Forelimb muscle (tissue), 1 donor: Measurements from ENCODE around the gene FRMD1. TPM values are rescaled to one million over a fixed set of nuclear protein-coding genes. Genes with fewer than 3 reads are reported as not detected.

Source experiments
- DNase-seq: peaks from one replicate; pipeline ENCODE4 v3.0.0-alpha.2; 2013; ENCODE audit warnings: low read depth
- polyA plus RNA-seq: library from polyadenylated mRNA; unstranded; fragments of 120-200 nt; gene quantifications from one replicate; pipeline ENCODE4 v1.2.1, GENCODE V29; 2013; ENCODE audit not compliant: insufficient read length

The FRMD1 gene
- polyA plus RNA-seq: 0.24 TPM

DNA sequence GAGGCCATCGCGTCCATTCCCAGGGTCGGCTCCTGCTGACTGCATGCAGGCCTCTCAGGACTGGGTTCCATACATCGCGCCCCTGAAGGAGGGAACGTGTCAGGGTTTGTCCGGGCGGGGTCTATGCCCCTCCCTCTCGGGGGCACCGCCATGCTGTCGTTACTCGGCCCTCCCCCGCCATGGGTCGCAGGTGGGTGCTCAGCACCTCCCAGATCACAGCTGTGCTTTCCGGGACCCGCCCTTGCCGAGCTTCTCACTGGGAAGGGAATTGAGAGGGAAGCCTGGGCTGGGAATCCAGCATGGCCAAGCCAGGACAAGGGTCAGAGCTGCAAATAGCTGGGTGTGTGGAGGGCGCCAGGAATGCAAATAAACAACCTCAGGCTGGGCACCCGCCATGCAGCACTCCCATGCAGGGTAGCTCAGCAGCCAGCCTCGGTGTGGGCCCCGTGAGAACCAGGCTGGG lies at the start of gene FRMD1:
FRMD1 (minus strand) TSS at position 270 of the 463 bp plus-strand sequence; CDS start at position 152, 118 bp downstream.
- no peak for DNase-seq

DNA sequence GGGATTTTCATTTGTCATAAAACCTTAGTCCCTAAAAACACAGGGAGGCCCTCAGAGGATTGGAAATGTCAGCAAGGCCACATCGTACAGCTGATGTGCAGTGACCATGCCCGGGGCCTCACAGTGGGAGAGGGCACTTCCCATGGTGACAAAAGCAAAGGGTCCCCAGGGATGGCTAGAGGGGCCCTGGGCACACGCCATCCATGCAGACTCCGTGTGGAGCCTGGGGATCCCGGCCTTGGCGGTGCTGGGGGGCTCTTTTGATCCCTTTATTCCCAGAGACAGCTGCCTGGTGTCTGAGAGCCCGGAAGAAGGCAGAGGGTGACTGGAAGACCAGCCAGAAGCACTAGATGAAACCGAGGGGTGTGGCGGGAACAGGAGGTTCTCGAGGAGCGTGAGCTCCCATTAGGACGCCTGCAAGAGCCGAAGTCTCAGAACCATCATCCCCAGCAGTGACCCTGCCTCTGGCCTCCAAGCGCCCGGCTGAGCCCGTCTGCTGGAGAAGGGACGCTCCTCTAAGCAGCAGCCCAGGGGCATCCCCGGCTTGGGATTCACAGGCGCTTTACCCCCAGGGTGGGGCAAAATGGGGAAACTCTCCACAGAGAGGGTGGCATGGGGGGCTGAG lies 49.1 kb upstream of the FRMD1 start:
- DNase-seq: no peak

DNA sequence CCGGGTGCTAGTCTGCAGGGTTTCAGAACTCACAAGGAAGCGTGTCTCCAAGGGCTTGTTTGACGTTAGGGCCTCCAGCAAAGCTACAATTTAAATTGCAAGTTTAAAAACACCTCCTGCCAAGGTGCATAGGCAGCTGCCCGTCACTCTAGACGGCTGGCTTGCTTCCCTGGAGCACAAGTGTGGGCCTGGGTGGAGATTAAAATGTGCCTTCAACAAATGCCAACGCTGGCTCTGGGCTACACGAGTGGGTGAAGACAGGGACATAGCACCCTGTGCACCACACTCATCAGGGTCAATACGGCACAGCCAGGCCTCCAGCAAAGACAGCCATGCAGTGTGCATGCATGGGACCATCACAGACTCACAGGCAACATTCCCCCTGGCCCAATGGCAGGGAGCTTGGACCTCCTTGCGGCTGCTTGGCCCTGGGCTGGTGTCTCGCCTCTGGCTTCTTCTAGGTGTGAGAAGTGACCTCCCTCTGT lies 48.4 kb upstream of the FRMD1 start:
- no peak for DNase-seq

DNA sequence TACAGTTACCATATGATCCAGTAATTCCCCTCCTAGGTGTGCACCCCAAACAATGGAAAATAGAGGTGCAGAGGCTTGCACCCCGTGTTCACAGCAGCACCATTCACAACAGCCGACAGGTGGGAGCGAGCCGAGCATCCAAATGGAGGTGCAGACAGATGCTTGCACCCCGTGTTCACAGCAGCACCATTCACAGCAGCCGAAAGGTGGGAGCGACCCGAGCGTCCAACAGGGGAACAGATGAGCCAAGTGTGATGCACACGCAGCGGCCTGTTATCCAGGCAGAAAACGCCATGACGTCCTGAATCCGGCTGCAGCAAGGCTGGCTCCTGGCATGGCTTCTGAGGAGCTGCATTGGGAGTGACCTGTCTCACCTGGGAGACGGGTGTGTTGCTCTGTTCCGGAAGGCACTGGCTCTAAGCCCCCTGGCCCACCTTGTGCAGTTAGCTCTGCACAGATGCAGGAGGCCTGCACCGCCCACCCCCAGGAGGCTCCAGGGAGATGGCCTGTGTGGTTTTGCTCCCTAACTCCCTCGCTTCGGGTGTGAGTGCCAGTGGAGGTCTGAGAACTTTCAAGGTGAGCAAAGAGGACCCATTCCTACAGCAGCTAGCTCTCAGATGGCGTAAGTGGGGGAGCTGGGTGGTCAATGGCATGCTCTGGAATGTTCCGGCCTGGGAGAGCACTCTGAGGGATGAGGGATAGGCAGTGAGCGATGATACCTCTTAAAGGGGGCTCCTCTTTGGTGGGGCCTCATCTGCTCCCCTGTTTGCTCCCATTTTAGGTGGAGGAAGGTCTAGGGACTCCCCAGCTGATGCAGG lies 47.8 kb upstream of the FRMD1 start:
- no peak for DNase-seq

DNA sequence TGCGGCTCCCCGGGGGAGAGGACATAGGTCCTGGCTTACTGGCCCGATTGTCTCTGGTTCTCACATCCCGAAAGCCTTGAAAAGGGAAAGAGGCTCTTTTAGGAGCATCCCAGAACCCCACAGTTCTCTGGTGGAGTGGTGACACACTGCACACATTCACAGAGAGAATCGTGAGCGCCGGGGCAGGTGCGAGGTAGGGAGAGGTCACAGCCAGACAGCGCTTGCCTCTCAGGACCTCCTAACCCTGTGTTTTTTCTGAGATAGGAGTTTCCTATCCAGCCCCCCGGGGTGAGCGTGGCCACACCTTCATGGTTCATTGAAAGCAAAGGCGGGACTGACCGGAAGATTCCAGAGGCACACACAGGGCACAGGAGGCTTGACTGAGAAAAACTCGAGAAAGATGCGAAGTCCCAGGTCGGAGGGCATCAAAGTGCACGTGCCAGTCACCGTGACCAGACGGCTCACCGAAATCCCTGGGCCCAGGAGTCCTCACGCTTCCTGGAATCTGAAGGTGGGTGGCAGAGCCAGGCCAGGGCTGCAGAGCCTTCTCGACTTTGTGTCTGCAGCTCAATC lies 46.5 kb upstream of the FRMD1 start:
- no peak for DNase-seq

DNA sequence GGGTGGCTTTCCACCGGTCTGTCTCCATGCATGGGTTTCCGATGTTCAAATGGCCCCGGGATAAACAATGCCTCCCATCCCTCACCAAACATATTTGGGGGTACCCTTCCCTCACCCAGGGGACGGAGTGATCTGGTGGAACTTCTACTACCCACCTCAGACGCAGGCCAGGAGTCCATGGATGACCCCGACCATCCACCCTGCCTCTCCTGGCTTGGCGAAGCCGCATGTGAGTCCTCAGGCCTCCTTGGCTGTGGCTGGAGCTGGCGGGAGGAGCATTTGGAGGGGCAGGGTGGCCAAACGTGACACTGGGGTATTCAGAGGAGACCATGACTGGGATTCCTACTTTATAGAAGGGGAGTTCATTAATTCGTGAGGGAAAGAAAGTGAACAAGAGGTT lies 45.9 kb upstream of the FRMD1 start:
- DNase-seq: no peak

DNA sequence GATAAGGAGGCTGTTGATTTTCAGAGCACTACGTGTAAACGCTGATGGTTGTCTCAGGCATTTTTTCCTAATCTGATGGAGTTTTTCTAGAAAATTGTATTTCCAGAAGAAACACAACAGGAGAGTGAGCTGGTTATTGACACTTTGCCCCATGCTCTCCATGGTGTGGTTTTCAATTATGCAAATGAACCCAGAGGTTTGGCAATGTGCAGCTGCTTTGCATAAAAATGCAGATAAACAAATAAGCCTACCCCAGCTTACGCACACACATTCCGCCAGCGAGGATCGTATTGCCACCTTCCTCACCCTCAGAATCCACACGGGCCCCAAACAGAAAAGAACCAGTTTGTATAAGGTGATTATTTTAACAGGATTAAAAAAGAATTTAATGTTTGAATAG lies 45.1 kb upstream of the FRMD1 start:
- no peak for DNase-seq

DNA sequence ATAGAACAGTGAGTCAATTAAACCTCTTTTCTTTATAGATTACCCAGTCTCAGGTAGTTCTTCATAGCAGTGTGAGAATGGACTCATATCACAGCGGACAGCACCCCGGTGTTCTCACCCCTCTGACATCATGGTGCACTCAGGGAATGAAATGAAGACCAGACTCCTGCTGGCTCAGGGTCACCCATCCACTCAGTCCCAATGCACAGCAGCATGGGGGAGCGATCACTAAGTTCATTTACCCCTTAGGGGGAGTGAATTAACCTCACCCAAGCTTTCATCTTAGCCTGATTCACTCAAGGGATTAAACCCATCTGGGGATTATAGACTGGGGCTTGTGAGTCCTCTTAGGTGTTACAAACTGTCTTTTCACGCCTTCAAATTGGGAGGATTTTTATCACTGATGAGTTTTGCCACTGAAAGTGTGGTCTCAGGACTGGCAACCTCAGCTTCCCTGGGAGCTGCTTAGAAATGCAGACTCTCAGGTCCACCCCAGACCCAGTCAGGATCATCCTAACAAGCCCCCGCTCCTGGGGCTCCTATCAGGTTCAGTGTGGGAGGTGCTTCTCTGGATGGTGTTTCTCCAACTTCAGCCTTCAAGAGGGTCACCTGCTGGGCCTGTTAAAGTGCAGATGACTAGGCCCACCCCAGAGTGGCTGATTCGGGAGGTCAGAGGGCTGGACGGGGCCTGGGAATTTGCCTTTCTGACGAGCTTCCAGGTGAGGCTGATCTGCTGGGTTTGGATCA lies 44.3 kb upstream of the FRMD1 start:
- DNase-seq: no peak

DNA sequence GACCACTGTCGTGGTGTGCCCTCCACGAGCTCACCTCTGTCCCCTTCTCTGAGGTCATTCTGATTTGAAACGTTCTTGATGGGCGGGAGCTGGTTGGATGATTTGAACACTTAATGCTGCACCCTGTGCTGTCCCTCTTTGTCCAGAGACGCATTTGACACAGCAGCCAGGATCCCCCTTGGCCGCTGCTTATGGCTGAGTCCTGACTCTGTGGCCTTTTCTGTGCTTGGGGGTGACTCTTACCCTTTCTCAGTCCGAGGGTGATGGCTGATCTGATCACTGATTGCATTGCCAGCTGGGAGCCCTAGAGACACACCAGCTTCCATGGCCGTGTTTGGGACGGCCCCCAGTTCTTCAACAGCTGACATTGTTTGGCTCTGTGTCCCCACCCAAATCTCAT lies 43.5 kb upstream of the FRMD1 start:
- no peak for DNase-seq

DNA sequence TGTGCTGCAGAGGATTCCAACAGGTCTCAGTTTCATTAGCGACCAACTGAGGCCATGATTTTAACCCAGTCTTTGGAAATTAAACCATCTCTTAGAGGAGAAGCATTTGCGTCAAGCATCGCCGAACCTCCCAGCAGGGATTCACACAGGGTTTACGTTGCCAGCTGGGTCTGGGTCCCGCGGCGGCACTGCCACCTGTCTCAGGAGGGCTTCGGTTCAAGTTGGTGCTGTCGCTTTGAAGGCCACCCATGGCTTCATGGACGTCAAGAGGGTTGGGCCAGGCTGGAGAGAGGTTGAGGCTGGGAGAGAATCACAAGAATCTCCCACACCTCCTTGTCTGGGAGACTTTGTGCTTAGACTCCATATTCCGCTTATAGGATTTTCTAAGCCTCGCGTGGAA lies 43.0 kb upstream of the FRMD1 start:
- DNase-seq: no peak

DNA sequence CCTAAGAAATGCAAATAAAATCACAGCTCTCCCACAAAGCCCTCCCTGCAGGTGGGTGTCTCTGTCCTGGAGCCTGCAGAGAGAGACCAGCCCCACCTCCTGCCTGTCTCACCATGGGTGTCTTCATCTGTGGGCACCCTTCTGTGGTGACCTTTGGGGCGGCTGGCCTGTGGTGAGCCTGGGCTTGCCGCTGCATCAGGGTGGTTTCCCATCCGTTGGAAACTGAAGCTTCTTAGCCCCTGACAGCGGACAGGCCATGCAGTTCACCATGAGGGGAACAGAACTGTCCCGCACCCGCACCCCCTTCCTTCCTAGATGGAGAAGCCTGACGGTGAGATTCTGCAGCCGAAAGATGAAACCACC lies 42.3 kb upstream of the FRMD1 start:
- no peak for DNase-seq

DNA sequence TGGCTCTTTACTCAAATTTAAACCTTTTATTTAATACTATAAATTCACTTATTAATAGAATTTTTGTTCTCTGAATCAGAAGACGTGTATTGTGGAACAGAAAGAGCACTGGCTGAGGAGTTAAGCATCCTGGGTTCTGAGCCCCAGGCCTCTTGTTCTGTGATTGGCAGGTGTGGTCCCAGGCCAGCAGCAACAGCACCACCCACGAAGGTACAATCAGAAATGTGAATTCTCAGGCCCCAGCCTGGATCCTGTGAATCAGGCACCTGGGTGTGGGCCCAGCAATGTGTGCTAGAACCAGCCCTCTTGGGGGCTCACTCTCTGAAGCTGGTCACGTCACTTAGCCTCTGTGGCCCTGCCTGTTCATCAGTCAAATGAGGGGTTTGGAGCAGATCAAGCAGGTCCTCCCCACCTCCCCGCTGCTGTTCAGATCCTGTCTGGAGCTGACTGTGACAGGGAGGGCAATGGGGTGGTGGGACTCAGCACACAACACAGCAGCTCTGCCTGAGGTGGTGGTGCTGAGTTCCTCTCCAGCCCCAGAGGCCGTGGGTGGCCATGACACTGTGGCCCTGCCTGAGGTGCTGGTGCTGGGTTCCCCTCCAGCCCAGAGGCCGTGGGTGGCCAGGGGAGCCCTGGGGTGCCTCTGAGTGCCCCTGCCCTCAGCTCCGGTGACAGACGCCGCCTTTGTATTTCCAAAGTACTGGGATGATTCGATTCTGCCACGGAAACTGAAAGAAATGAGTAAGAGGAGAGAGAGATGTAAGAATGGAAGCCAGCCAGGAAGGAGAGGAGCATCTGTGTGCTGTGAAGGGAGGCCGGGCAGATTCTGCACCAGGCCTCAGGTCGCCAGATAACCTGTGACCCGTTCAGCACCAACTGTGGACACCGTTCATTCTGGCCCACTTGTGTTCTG lies 41.6 kb upstream of the FRMD1 start:
- DNase-seq: no peak

DNA sequence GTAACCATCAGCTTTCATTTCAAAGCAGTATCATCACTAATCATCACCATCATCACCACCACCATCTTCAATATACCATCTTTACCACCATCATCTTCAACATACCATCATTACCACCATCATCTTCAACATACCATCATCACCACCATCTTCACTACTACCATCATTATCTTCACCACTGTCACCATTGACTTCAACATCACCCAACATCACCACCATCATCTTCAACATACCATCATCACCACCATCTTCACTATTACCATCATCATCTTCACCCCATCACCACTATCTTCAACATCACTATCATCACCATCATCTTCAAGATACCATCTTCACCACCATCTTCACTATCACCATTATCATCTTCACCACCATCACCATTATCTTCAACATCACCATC lies 40.5 kb upstream of the FRMD1 start:
- no peak for DNase-seq

DNA sequence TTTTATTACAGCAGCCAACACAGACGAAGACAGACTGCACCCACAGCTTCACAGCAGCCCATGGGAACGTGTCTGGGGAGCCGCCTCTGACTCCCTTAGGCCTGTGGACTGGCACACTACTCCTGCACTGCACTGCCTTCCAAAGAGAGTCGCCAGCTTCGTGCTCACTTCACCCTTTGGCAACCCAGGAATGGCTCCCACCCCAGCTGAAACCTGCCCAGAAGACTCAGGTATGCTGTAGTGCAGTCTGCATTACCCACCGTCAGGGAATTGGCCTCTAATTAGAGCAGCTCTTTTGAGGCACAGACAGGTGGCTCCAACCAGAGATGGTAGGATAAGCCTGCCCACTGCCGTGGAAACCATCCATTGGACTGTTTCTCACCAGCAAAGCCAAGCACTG lies 39.9 kb upstream of the FRMD1 start:
- DNase-seq: no peak

DNA sequence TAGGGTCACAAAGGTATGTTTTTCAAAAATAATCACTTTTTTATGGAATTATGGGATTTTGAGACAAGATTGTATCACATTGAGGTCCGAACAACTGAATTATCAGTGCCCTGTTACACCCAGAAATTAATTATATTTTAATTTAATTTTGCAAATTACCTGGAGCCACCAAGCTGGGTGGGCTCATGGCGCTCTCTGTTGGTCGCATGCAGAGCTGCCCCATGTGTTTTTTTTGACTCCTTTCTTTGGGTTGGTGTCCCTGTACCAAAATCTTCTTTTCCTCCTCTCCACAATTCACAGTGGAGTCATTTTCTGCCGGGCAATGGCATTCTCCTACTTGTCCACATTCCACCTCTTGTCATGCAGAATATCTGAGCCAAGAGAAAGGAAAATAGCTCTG lies 38.9 kb upstream of the FRMD1 start:
- DNase-seq: no peak

DNA sequence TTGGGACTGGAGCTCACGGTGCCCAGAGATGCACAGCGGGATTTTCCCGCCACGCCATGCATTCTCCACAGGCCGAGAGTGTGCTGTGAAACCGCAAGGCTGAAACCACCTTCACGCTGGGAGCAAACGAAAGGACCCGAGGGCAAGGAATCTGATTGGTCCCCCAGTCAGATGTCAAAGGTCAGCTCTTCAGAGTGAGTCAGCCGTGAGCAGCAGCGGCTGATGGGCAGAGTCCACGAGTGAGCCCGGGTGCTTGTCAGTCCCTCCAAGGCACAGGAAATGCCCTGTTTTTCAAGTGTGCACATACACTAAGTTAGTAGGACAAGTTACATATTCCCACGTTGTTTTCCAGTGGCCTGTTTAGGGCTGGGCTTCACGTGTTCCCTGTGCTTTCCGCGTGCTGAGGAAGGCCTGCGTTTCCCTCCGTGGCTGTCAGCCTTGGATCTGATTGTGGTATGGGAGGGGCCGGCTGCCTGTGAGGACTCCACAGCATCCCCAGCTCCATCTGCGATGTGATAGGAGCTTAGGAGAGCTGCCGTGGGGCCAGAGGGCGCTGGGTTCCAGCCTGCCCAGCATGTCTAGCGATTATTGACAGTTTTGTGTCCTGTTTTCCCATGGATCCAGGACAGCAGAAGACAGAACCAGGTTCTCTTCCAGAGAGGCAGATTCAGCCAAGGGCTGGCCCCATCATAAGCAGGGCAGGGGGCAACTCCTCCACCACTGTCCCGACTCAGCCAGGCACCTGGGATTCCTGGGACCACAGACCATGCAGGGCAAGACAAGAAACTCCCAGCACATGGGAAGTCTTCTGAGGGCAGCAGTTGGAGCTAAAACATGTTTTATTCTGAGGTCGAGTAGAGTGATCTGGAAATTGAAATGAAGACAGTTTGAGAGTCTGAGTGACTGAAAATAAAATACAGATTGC lies 38.2 kb upstream of the FRMD1 start:
- no peak for DNase-seq

DNA sequence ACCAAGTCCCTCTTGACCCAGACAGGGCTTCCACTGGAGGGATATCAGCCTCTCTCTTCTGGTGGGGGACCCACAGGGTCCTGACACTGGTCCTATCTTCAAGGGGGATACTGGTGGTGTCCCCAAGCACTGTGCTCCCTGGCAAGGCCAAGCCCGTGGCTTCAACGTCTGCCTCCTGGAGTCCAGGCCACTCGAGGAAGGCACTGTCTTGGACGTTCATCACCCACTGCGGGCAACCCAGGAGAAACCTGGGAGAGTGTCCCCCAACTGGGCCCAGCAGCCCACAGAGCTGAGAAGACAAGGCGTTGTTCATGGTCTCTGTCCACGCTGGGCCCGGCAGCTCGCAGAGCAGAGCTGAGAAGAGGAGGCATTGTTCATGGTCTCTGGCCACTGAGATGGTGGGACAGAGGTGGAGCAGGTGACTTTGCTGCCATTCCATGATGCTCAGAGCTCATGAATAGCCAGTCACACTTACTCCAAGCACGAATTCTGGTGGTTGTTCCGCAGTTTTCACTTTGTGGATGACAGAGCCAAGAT lies 37.5 kb upstream of the FRMD1 start:
- DNase-seq: no peak

DNA sequence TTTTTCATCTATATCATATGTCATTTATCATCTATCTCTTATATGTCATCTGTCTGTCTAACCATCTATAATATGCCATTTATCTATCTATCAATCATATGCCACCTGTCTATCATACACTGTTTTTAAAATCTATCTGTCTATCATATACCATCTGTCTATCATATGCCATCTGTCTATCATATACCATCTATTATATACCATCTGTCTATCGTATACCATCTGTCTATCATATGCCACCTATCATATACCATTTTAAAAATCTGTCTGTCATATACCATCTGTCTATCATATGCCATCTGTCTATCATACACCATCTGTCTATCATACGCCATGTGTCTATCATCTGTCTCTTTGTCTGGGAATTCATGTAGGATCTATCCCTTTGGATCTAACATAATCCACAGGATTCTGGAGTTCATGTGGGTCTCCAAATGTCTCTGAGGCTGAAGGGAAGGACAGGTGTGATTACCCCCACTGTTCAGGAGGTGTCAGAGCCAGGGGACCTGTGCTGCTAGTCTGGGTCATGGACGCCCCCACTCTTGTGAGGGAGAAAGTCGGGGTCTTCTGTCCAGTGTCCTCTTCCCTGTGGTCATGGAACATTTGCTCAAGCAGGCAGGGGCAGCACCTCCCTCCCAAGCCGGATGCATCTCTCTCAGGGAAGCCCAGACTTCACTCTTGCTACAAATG lies 36.9 kb upstream of the FRMD1 start:
- DNase-seq: no peak

DNA sequence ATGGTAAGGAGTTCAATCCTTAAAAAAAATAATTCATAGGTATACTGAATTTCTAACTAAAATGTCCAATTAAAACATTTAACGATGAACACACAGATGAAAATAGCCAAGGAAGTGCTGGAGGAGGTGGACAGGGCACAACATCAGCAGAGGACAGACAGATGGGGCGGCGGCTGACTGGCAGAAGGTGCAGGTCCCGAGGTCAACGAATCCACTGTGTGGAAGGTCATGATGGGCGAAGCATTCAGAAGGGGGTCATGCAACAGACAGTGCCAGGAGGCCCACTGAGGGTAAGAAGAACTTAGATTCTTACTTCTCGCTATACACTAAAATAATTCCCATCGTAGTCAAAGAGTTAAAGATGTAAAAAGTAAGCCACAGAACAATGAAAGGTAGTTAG lies 34.2 kb upstream of the FRMD1 start:
- DNase-seq: no peak
